Stimulated activated naive B cell treated with anti-CD40 and anti-IgM and Interleukin-4, amounts not matched to agents 10 μg/mL and 1 μg/mL and 100 μg/mL, for 72 hours (primary cell): ENCODE measurements around the gene CA7.

Experiments
- ATAC-seq, 2 donors: fragments of 150-1000 bp; cut with Tn5 transposase; replicated peaks; 2 replicates each; pipeline ENCODE4 v1.10.0; 2021; ENCODE audit warnings: moderate library complexity in 1 of 2
- DNase-seq: peaks from one replicate; pipeline ENCODE4 v3.0.0; 2021
- H3K27ac Mint-ChIP-seq: one replicate; pipeline ENCODE4 v1.8.0; 2022; ENCODE audit warnings: mild to moderate bottlenecking, mixed read lengths
- H3K27me3 Mint-ChIP-seq, 2 donors: one replicate each; pipeline ENCODE4 v1.8.0; 2022; ENCODE audit warnings: mixed read lengths in 2 of 2
- H3K36me3 Mint-ChIP-seq, 2 donors: one replicate each; pipeline ENCODE4 v1.8.0; 2022; ENCODE audit warnings: mixed read lengths in 2 of 2, mild to moderate bottlenecking in 1 of 2
- H3K4me1 Mint-ChIP-seq, 2 donors: one replicate each; pipeline ENCODE4 v1.8.0; 2022; ENCODE audit warnings: mixed read lengths in 2 of 2, mild to moderate bottlenecking in 1 of 2
- H3K4me3 Mint-ChIP-seq, 2 donors: one replicate each; pipeline ENCODE4 v1.8.0; 2022; ENCODE audit warnings: mild to moderate bottlenecking in 2 of 2, mixed read lengths in 2 of 2, moderate library complexity in 1 of 2
- H3K9me3 Mint-ChIP-seq, 2 donors: one replicate each; pipeline ENCODE4 v1.8.0; 2022; ENCODE audit warnings: mixed read lengths in 2 of 2, mild to moderate bottlenecking in 1 of 2

CA7 gene

GRCh38 chr16:66834746-66835145, 9.5 kb upstream of the CA7 start:
- DNase-seq: no peak
- no peaks in the 10 kb centered on the region for H3K36me3 Mint-ChIP-seq
- H3K27me3 Mint-ChIP-seq: peaks cover 12 to 18% of the 10 kb centered on the region in 2 donors
- ATAC-seq: no peak
- no peak overlapping the region for H3K4me3 Mint-ChIP-seq
- peaks cover 0 to under 1% of the 10 kb centered on the region in 2 donors for H3K4me1 Mint-ChIP-seq
- H3K27ac Mint-ChIP-seq: no peak overlapping the region
- H3K9me3 Mint-ChIP-seq: peaks cover 0 to 1% of the 10 kb centered on the region in 2 donors

DNA sequence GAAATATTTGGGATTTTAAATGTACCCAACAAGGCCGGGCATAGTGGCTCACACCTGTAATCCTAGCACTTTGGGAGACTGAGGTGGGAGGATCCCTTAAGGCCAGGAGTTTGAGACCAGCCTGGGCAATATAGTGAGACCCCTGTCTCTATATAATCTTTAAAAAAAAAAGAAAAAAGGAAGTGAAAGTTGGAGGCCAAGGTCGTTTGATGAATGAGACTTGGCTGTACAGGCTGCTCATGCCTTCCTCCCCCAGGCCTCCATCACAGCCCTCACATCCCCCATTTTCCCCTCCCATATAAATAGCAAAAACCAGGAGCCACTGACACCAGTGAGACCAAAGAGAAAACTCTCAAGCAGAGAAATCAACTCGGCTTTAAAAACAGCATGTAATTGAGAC, 3.3 kb upstream of the CA7 start:
- Mint-ChIP-seq H3K27ac (no peak overlapping the region), H3K4me3 (no peak overlapping the region), H3K4me1 (peaks cover 5 to 10% of the 10 kb centered on the region in 2 donors), H3K9me3 (peaks cover 0 to 1% of the 10 kb centered on the region in 2 donors), H3K36me3 (no peaks in the 10 kb centered on the region), H3K27me3 (peaks cover 39 to 40% of the 10 kb centered on the region in 2 donors)
- DNase-seq (no peak), ATAC-seq (no peak)

DNA sequence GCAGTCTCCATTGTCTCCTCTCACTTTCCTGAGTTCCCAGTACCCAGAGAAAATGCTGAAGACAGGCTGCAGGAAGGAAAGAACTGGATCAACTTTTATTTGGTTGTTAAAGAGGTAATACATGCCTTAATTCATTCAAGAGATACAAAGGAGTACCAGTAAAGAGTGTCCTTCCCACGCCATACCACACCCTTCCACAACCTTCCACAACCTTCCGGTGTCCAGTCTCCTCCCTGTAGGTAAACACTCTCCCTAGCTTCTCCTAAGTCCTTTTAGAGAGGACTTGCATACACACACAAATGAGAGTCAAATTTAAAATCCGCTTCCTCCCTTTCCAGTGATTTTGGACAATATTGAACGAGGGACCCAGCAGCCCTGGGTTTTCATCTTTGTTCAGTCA, 2.8 kb upstream of the CA7 start:
- Mint-ChIP-seq H3K4me1 (peaks cover 5 to 11% of the 10 kb centered on the region in 2 donors), H3K4me3 (no peak overlapping the region), H3K9me3 (peaks cover 0 to 1% of the 10 kb centered on the region in 2 donors), H3K27ac (no peak overlapping the region), H3K27me3 (peaks cover 43 to 45% of the 10 kb centered on the region in 2 donors), H3K36me3 (no peaks in the 10 kb centered on the region)
- ATAC-seq (no peak), DNase-seq (no peak)

DNA sequence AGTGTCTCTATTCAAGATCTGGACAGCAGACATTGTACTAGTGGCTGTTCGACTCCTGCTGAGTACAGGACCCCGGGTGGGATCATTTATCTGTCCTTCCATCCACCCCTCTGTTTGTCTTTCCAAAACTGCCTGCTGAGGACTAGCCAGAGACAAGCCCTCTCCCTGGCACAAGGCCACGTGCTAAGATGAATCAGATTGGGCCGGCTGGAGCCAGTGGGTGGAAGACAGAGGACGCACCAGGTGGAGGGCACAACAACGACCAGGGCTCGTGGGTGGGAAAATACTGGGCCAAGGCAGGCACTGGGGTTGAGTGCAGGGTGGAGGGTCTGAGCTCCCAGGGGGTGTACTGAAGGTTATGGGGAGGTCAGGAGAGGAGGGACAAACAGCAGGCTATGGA, 1.4 kb upstream of the CA7 start:
- H3K27me3 Mint-ChIP-seq: peaks cover 52% of the 10 kb centered on the region in 2 donors
- H3K9me3 Mint-ChIP-seq: peaks cover 0 to 1% of the 10 kb centered on the region in 2 donors
- H3K27ac Mint-ChIP-seq: no peak overlapping the region
- ATAC-seq (no peak), DNase-seq (no peak)
- H3K4me1 Mint-ChIP-seq: peaks cover 5 to 11% of the 10 kb centered on the region in 2 donors
- no peak overlapping the region for H3K4me3 Mint-ChIP-seq
- no peaks in the 10 kb centered on the region for H3K36me3 Mint-ChIP-seq

DNA sequence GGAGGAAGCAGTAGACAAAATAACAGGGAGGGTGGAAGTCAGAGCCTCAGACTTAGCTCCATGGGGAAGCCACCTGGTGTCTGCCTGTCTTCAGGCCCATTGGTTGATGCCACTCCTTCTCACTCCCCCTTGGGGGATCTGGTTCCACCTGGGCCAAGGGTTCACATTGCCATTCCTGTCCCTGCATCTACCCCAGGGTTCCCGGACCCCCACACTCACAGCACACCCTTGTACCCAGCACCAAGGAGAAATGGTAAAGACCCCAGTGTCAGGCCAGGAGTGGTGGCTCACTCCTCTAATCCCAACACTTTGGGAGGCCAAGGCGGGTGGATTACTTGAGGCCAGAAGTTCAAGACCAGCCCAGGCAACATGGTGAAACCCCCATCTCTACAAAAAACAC, 1.0 kb upstream of the CA7 start:
- DNase-seq (no peak), ATAC-seq (no peak)
- Mint-ChIP-seq H3K36me3 (no peaks in the 10 kb centered on the region), H3K27me3 (peaks cover 50 to 54% of the 10 kb centered on the region in 2 donors), H3K27ac (no peak overlapping the region), H3K9me3 (peaks cover 0 to 1% of the 10 kb centered on the region in 2 donors), H3K4me1 (peaks cover 5 to 11% of the 10 kb centered on the region in 2 donors), H3K4me3 (no peak overlapping the region)

- no peak for ATAC-seq
- no peak for DNase-seq
- Mint-ChIP-seq H3K4me3 (peak overlapping the region; percentile 69 to 83), H3K9me3 (no peaks in the 10 kb centered on the region), H3K27me3 (peaks cover 47 to 52% of the 10 kb centered on the region in 2 donors), H3K4me1 (peaks cover 5 to 11% of the 10 kb centered on the region in 2 donors), H3K36me3 (no peaks in the 10 kb centered on the region), H3K27ac (no peak overlapping the region)
Observed at GRCh38 chr16:66844009-66844341, 239 bp upstream of the CA7 start.

- no peaks in the 10 kb centered on the region for H3K36me3 Mint-ChIP-seq
- no peaks in the 10 kb centered on the region for H3K9me3 Mint-ChIP-seq
- H3K27me3 Mint-ChIP-seq: peaks cover 47 to 52% of the 10 kb centered on the region in 2 donors
- H3K27ac Mint-ChIP-seq: no peak overlapping the region
- peaks cover 5 to 11% of the 10 kb centered on the region in 2 donors for H3K4me1 Mint-ChIP-seq
- no peak for DNase-seq
- H3K4me3 Mint-ChIP-seq: peak overlapping the region in 1 of 2 donors; percentile 70
- ATAC-seq: peak in 1 of 2 donors; percentile 22
Observed at GRCh38 chr16:66845080-66845410, 831 bp downstream of the CA7 start.

- H3K9me3 Mint-ChIP-seq: no peaks in the 10 kb centered on the region
- H3K27me3 Mint-ChIP-seq: peaks cover 47 to 55% of the 10 kb centered on the region in 2 donors
- no peak for ATAC-seq
- H3K27ac Mint-ChIP-seq: no peak overlapping the region
- H3K36me3 Mint-ChIP-seq: no peaks in the 10 kb centered on the region
- no peak overlapping the region for H3K4me3 Mint-ChIP-seq
- peaks cover 5 to 11% of the 10 kb centered on the region in 2 donors for H3K4me1 Mint-ChIP-seq
- DNase-seq: no peak
Observed at GRCh38 chr16:66845791-66846221, 1.6 kb downstream of the CA7 start.

DNA sequence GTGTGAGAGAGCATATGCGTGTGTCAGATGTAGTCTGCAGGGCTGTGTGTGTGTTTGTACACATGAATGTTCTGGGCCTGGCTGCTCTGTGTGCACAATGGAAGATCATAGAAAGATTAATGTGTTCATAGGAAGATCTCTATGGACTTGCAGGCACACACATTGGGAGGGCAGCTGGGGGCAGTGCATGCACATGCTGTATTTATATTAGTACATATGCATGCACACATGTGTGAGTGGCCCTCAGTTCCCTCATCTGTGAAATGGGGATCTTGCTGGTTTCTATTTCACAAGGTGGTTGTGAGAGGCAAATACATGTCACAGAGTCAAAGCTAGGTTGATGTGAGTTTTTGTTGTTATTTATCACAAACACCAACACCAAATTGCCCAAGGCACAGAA, 2.1 kb downstream of the CA7 start:
- Mint-ChIP-seq H3K27me3 (peaks cover 47 to 59% of the 10 kb centered on the region in 2 donors), H3K4me3 (no peak overlapping the region), H3K27ac (no peak overlapping the region), H3K9me3 (no peaks in the 10 kb centered on the region), H3K36me3 (no peaks in the 10 kb centered on the region), H3K4me1 (peaks cover 5 to 11% of the 10 kb centered on the region in 2 donors)
- DNase-seq: no peak
- no peak for ATAC-seq

DNA sequence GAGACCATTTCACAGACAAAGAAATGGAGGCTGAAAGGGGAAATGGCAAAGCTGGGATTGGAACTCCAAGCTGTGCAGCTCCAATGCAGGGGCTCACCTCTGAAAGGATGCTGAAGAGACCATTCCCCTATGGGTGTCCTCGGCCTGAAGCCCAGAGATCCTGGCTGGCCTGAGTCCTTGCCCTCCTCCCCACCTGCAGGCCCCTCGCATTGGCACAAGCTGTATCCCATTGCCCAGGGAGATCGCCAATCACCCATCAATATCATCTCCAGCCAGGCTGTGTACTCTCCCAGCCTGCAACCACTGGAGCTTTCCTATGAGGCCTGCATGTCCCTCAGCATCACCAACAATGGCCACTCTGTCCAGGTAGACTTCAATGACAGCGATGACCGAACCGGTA, 2.6 kb downstream of the CA7 start:
- no peak overlapping the region for H3K4me3 Mint-ChIP-seq
- no peak overlapping the region for H3K27ac Mint-ChIP-seq
- ATAC-seq (no peak), DNase-seq (no peak)
- peaks cover 53 to 65% of the 10 kb centered on the region in 2 donors for H3K27me3 Mint-ChIP-seq
- peaks cover 5 to 11% of the 10 kb centered on the region in 2 donors for H3K4me1 Mint-ChIP-seq
- no peaks in the 10 kb centered on the region for H3K9me3 Mint-ChIP-seq
- H3K36me3 Mint-ChIP-seq: no peaks in the 10 kb centered on the region

GRCh38 chr16:66847533-66848067, 3.4 kb downstream of the CA7 start:
- no peaks in the 10 kb centered on the region for H3K36me3 Mint-ChIP-seq
- H3K4me1 Mint-ChIP-seq: peaks cover 5 to 11% of the 10 kb centered on the region in 2 donors
- no peak for DNase-seq
- H3K27ac Mint-ChIP-seq: no peak overlapping the region
- H3K27me3 Mint-ChIP-seq: peaks cover 54 to 71% of the 10 kb centered on the region in 2 donors
- no peak overlapping the region for H3K4me3 Mint-ChIP-seq
- ATAC-seq: no peak
- H3K9me3 Mint-ChIP-seq: no peaks in the 10 kb centered on the region

GRCh38 chr16:66848172-66848571, 4.0 kb downstream of the CA7 start:
- no peak for ATAC-seq
- Mint-ChIP-seq H3K4me3 (no peak overlapping the region), H3K27me3 (peaks cover 49 to 65% of the 10 kb centered on the region in 2 donors), H3K27ac (no peak overlapping the region), H3K4me1 (peaks cover 5 to 11% of the 10 kb centered on the region in 2 donors), H3K36me3 (no peaks in the 10 kb centered on the region), H3K9me3 (no peaks in the 10 kb centered on the region)
- DNase-seq: no peak

GRCh38 chr16:66849021-66849420, 4.8 kb downstream of the CA7 start:
- H3K4me3 Mint-ChIP-seq: no peak overlapping the region
- H3K36me3 Mint-ChIP-seq: no peaks in the 10 kb centered on the region
- H3K4me1 Mint-ChIP-seq: peaks cover 3 to 8% of the 10 kb centered on the region in 2 donors
- H3K27ac Mint-ChIP-seq: no peak overlapping the region
- no peak for DNase-seq
- peaks cover 43 to 57% of the 10 kb centered on the region in 2 donors for H3K27me3 Mint-ChIP-seq
- no peak for ATAC-seq
- no peaks in the 10 kb centered on the region for H3K9me3 Mint-ChIP-seq

DNA sequence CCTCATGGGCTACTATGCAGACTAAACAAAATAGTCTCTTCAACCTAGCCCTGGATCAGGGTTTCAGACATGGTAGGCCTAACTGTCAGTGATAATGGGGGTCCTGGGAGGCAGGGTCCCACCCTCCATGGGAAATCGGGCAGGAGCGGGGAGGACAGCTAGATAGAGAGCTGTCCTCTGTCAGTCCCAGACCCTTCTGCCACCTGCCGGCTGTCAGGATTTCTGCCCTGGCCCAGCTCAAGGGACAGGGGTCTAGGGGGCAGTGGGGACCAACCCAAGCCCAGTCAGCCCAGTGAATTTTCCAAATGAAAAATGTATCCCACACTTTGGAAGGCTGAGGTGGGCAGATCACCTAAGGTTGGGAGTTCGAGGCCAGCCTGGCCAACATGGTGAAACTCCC, 5.3 kb downstream of the CA7 start:
- Mint-ChIP-seq H3K36me3 (no peaks in the 10 kb centered on the region), H3K9me3 (no peaks in the 10 kb centered on the region), H3K27ac (no peak overlapping the region), H3K4me3 (no peak overlapping the region), H3K4me1 (peaks cover 3 to 6% of the 10 kb centered on the region in 2 donors), H3K27me3 (peaks cover 45 to 54% of the 10 kb centered on the region in 2 donors)
- DNase-seq (no peak), ATAC-seq (no peak)

GRCh38 chr16:66850115-66850815, 6.1 kb downstream of the CA7 start:
- Mint-ChIP-seq H3K36me3 (no peaks in the 10 kb centered on the region), H3K4me1 (peaks cover 2 to 6% of the 10 kb centered on the region in 2 donors), H3K27ac (no peak overlapping the region), H3K4me3 (no peak overlapping the region), H3K9me3 (no peaks in the 10 kb centered on the region), H3K27me3 (peaks cover 43 to 47% of the 10 kb centered on the region in 2 donors)
- ATAC-seq (peak; percentile 33 to 45), DNase-seq (no peak)
